ENCODE data around the gene DVL1. TPM values are rescaled to one million over a fixed set of nuclear protein-coding genes. Genes with fewer than 3 reads are reported as not detected.

Gene DVL1
- total and polyA plus RNA-seq, 10 of the 15 experiments (the other 5 are each of a cell fraction or from before 2014, with no cell fraction given), result 0.10 to 31.1 (median 4.6) TPM

- Histone ChIP-seq H3K4me2 (ENCODE audit: control insufficient read depth, insufficient read depth) (no peak overlapping the region), H3K4me3 (no peak overlapping the region), H4K20me1 (ENCODE audit: control insufficient read depth, insufficient read depth) (no peaks in the 10 kb centered on the region), H3K27ac (ENCODE audit: control insufficient read depth, insufficient read depth) (no peak overlapping the region), H3K36me3 (ENCODE audit: control insufficient read depth in 2 of 2, insufficient read depth in 2 of 2, low read length in 1 of 2) (no peaks in the 10 kb centered on the region), H3K4me1 (ENCODE audit: control insufficient read depth, insufficient read depth, low read length) (no peaks in the 10 kb centered on the region), H2AFZ (ENCODE audit: control insufficient read depth, low read depth, low read length) (no peak overlapping the region), H3K79me2 (ENCODE audit: control insufficient read depth, insufficient read depth, low read length) (no peaks in the 10 kb centered on the region), H3K9ac (ENCODE audit: control insufficient read depth, insufficient read depth, low read length) (no peak overlapping the region), H3K27me3 (replicated peaks in 1 of 2; ENCODE audit: control insufficient read depth in 2 of 2, insufficient read depth in 2 of 2, low read length in 1 of 2) (no peaks in the 10 kb centered on the region), H3K9me3 (replicated peaks; ENCODE audit: control insufficient read depth, insufficient read depth, low read length) (no peaks in the 10 kb centered on the region)
- CTCF ChIA-PET, result no interaction called here
- FAIRE-seq (no peak), ATAC-seq (no peak), DNase-seq (ENCODE audit: low read depth, low spot score) (no peak)
- in situ Hi-C loops (cut with MboI) (no loop called here), intact Hi-C loops (cut with micrococcal nuclease; ENCODE audit: unreplicated experiment) (no loop called here)
- TF ChIP-seq TCF7 (IDR thresholded peaks at IDR 0.05; ENCODE audit: borderline replicate concordance), result no peak
- TF ChIP-seq, protein P1, sequence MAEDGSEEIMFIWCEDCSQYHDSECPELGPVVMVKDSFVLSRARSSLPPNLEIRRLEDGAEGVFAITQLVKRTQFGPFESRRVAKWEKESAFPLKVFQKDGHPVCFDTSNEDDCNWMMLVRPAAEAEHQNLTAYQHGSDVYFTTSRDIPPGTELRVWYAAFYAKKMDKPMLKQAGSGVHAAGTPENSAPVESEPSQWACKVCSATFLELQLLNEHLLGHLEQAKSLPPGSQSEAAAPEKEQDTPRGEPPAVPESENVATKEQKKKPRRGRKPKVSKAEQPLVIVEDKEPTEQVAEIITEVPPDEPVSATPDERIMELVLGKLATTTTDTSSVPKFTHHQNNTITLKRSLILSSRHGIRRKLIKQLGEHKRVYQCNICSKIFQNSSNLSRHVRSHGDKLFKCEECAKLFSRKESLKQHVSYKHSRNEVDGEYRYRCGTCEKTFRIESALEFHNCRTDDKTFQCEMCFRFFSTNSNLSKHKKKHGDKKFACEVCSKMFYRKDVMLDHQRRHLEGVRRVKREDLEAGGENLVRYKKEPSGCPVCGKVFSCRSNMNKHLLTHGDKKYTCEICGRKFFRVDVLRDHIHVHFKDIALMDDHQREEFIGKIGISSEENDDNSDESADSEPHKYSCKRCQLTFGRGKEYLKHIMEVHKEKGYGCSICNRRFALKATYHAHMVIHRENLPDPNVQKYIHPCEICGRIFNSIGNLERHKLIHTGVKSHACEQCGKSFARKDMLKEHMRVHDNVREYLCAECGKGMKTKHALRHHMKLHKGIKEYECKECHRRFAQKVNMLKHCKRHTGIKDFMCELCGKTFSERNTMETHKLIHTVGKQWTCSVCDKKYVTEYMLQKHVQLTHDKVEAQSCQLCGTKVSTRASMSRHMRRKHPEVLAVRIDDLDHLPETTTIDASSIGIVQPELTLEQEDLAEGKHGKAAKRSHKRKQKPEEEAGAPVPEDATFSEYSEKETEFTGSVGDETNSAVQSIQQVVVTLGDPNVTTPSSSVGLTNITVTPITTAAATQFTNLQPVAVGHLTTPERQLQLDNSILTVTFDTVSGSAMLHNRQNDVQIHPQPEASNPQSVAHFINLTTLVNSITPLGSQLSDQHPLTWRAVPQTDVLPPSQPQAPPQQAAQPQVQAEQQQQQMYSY (CRISPR knock-in tag; IDR thresholded peaks at IDR 0.05), result no peak
- TF ChIP-seq, protein P2, sequence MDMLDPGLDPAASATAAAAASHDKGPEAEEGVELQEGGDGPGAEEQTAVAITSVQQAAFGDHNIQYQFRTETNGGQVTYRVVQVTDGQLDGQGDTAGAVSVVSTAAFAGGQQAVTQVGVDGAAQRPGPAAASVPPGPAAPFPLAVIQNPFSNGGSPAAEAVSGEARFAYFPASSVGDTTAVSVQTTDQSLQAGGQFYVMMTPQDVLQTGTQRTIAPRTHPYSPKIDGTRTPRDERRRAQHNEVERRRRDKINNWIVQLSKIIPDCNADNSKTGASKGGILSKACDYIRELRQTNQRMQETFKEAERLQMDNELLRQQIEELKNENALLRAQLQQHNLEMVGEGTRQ (IDR thresholded peaks at IDR 0.05; ENCODE audit: borderline replicate concordance, low read depth, low read length), result no peak
- BruUV-seq (replicated peaks), result no TSS peak
- WGBS (ENCODE audit: insufficient coverage, insufficient replicate concordance, low lambda C conversion rate, missing lambda C conversion rate), result 87% methylated on average over 35 of the region's 35 CpGs
- RAD21 ChIA-PET (ENCODE audit: unreplicated experiment), result no interaction called here
- POLR2A ChIA-PET, result no interaction called here
- SMC1A ChIA-PET (ENCODE audit: uncharacterized antibody, unreplicated experiment), result no interaction called here
These were observed 53.9 kb downstream of the DVL1 start for GRCh38 chr1:1295154-1295923.
